Right ventricle myocardium inferior (tissue), 1 donor: ENCODE results near the gene TXNDC16. TPM values are rescaled to one million over a fixed set of nuclear protein-coding genes. Genes with fewer than 3 reads are reported as not detected.
"Not testable (repeated sequence)": the region's sequence is repeated elsewhere in the genome, so short reads cannot be mapped to it uniquely, and the experiment has no call there.

Source experiments
- ATAC-seq: fragments of 200-7000 bp; cut with Tn5 transposase; one replicate; pipeline ENCODE4 v1.9.1; 2020; ENCODE audit warnings: mild to moderate bottlenecking, moderate library complexity
- DNase-seq: peaks from one replicate; pipeline ENCODE4 v3.0.0; 2021; ENCODE audit errors: missing footprints
- intact Hi-C: fragments of 100-400 bp; cut with DNase I; formaldehyde crosslinking; loops from one replicate; pipeline ENCODE4 v1.11.0; 2022
- long read RNA-seq: library from polyadenylated mRNA; unstranded; transcript quantifications from one replicate; pipeline ENCODE4 v2.0.0, GENCODE V29; 2021
- total RNA-seq: library from RNA; stranded (reverse); fragmentation: NEBNext Ultra II Directional; extraction: Animal tissue kit (Norgen Biotek cat#: 25700); gene quantifications from one replicate; pipeline ENCODE4 v1.2.1, GENCODE V29; 2021
- donor health status: DM: no; HTN: yes; CAD: no; lungs with severe emphysema.

TXNDC16 gene, protein sequence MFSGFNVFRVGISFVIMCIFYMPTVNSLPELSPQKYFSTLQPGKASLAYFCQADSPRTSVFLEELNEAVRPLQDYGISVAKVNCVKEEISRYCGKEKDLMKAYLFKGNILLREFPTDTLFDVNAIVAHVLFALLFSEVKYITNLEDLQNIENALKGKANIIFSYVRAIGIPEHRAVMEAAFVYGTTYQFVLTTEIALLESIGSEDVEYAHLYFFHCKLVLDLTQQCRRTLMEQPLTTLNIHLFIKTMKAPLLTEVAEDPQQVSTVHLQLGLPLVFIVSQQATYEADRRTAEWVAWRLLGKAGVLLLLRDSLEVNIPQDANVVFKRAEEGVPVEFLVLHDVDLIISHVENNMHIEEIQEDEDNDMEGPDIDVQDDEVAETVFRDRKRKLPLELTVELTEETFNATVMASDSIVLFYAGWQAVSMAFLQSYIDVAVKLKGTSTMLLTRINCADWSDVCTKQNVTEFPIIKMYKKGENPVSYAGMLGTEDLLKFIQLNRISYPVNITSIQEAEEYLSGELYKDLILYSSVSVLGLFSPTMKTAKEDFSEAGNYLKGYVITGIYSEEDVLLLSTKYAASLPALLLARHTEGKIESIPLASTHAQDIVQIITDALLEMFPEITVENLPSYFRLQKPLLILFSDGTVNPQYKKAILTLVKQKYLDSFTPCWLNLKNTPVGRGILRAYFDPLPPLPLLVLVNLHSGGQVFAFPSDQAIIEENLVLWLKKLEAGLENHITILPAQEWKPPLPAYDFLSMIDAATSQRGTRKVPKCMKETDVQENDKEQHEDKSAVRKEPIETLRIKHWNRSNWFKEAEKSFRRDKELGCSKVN
- total RNA-seq = 3.4 TPM
- long read RNA-seq, full-length matches to known transcripts = 1 of 1 reads
- long read RNA-seq, partial matches to known transcripts = 0 of 1 reads
- long read RNA-seq, other reads (novel, unspliced or antisense) = 0 of 1 reads

DNA sequence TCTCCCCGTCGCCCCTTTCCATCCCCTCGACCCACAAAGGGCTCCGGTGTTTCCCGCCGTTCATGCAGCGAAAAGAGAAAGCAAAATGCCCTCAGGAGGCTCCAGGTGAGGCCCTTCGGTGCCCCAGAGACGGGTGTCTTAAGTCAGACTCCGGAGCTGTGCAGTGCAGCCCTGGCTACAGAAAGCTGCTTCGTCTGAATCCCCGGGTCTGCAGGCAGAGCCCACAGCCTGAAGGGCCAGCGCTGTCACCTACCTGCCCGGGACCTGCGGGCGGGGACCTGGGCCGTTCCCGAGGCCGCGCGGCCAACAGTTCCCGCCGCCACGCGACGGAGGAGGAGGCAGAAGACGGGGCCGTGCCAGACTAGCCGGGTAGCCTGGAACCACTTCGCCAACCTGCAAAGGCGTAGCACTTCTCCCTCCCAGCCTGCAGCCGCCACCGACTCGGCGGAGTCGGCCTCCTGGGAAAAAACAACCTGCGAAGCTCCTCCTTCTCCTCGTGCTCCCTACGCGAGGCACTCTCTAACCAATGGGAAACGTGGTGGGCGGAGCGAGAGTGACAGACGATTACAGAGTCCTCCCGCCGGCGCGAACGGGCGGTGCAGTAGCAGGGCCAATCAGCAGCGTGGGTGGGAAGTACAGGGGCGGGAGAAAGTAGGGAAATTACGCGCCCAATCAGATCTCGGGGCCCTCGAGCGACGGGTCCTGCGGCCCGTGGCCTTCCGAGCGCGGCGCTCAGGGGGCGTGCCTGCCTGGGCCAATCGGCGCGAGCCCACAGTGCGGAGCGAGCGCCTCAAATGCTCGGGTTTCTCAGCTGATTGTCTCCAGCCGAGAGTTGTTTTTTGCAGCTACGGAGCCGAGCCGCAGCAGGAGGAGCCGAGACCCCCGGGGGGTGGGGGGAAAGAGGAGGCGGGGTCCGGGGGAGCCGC is at the start of gene TXNDC16, which contains the start of gene GPR137C:
Gene TXNDC16 (minus strand): TSS at position 443 of the 926 bp plus-strand sequence. CDS start 8,948 bp downstream, outside the sequence.
Gene GPR137C (plus strand): TSS at position 774 of the 926 bp plus-strand sequence. CDS start 312 bp downstream, outside the sequence.
- intact Hi-C loops = loop anchor here (5.0 kb wide), 1 partner anchor 155 kb away; the partner anchor contains the start of gene PSMC6
- ATAC-seq (peak; percentile 99), DNase-seq (peak; percentile 100)

DNA sequence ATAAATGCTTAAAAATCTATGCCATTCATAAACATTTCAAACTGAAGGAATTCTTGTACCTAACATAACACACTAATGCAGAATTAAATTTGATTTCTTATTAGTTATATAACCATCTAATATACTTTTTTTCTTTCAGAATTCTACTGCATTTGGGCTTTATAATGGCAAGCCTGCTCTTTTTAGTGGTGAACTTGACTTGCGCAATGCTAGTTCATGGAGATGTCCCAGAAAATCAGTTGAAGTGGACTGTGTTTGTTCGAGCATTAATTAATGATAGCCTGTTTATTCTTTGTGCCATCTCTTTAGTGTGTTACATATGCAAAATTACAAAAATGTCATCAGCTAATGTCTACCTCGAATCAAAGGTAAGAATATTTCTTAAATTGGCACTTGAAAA is 47.7 kb upstream of the TXNDC16 start:
- intact Hi-C loops = no loop called here
- DNase-seq = no peak
- ATAC-seq = no peak

DNA sequence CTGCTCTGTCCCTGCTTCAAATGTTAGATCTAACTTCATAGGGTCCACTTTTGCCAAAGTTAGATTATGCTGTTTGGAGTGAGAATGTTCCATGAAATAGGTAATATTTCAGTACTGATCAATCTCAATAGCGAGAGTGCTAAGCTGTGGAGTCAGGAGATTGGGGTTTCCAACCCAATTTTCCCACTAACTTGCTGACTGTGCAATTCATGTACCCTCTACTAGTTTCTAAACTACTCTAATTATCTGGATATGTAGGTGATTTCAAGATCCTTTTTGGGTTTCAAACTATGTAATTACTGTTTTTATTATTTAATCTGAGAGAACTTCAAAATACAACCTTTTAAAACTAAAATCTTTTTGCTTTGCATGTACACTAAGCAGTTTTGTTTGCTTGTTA is 46.3 kb upstream of the TXNDC16 start:
- no peak for ATAC-seq
- no peak for DNase-seq
- intact Hi-C loops = no loop called here

DNA sequence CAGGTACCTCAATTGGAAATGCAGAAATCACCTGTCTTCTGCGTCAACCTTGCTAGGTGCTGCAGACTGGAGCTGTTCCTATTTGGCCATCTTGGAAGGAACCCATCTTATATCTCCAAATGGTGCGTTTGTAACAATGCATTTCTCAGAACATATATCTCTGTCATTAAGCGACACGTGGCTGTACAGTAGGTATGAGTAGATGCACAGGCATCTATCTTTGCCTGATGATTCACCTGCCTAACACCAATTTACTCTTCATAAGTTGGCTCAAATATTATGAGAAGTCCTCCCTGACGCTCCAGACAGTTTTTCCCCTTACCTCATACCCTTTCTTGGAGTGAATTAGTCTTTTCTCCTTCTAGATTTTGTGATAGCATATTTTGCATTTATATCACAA is 44.6 kb upstream of the TXNDC16 start:
- DNase-seq (no peak), ATAC-seq (no peak)
- intact Hi-C loops = no loop called here

DNA sequence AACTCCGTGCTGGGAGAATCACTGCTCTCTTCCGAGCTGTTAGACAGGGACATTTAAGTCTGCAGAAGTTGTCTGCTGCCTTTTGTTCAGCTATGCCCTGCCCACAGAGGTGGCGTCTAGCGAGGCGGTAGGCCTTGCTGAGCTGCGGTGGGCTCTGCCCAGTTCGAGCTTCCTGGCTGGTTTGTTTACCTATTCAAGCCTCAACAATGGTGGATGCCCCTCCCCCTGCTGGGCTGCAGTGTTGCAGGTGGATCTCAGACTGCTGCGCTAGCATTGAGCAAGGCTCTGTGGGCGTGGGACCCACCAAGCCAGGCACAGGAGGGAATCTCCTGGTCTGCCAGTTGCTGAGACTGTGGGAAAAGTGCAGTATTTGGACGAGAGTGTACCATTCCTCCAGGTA is 44.0 kb upstream of the TXNDC16 start:
- ATAC-seq (no peak), DNase-seq (no peak)
- intact Hi-C loops = no loop called here

DNA sequence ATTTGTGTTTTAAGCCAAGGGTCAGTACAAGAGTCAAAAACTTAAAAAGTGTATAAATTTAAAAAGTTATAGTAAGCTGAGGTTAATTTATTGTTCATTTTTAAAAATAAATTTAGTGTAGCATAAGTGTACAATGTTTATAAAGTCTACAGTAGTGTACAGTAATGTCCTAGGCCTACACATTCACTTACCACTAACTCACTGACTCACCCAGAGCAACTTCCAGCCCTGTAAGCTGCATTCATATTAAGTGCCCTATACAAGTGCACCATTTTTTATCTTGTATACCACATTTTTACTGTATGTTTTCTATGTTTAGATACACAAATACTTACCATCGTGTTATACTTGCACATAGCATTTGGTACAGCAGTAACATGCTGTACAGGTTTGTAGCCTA is 38.0 kb upstream of the TXNDC16 start:
- intact Hi-C loops = no loop called here
- ATAC-seq (no peak), DNase-seq (no peak)

DNA sequence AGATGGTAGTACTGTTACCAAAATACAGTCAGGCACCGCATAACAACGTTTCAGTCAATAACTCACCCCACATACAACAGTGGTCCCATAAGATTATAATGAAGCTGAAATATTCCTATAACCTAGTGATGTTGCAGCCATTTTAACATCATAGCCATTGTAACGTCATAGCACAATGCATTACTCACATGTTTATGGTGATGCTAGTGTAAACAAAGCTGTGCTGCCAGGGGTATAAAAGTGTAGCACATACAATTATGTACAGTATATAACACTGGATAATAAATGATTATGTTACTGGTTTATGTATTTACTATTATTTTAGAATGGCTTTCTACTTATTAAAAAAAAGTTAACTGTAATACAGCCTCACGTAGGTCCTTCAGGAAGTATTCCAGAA is 37.3 kb upstream of the TXNDC16 start:
- DNase-seq (no peak), ATAC-seq (no peak)
- intact Hi-C loops = no loop called here

DNA sequence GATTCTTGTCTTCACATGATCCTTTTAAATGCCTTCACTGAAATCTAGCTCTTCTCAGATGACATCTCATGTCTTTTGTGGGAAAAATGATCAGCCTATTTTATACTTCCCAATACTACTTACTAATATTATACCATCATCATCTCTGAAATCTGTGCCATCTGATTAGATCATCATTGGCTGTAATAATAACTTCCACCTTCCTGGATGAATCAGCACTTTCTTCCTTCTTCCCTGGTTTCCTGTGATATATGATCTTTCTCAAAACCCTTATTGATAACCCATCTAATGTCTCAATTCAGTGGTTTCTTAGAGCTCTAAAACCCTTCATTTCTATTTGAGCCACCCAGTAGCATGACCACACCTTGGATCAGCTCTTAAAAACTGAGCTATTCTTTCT is 31.2 kb upstream of the TXNDC16 start:
- intact Hi-C loops = no loop called here
- ATAC-seq (no peak), DNase-seq (no peak)

DNA sequence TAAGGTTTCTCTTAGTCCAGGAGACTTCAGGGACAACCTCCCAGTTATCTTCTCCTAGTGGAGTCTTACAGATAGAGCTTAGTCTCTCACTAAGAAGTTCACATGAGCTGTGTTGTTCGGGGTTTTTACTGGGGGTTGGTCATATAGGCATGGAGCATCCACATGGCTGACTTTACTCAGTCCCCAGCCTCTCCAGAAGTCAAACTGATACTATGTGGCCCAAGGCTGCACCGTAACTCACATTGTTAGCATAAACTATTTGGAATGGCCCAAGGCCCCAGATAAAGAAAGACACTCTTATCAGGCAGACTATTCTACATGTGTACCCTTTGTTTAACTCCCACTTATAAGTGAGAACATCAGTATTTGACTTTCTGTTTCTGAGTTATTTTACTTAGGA is 23.6 kb upstream of the TXNDC16 start:
- DNase-seq = no peak
- intact Hi-C loops = no loop called here
- ATAC-seq = no peak

DNA sequence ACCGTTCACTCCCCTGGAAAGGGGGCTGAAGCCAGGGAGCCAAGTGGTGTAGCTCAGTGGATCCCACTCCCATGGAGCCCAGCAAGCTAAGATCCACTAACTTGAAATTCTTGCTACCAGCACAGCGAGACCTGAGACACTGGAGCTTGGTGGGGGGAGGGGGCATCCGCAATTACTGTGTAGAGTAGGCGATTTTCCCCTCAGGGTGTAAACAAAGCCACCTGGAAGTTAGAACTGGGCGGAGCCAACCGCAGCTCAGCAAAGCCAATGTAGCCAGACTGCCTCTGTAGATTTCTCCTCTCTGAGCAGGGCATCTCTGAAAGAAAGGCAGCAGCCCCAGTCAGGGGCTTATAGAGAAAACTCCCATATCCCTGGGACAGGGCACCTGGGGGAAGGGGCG is 16.1 kb upstream of the TXNDC16 start:
- DNase-seq, intact Hi-C loops, ATAC-seq: not testable (repeated sequence)

DNA sequence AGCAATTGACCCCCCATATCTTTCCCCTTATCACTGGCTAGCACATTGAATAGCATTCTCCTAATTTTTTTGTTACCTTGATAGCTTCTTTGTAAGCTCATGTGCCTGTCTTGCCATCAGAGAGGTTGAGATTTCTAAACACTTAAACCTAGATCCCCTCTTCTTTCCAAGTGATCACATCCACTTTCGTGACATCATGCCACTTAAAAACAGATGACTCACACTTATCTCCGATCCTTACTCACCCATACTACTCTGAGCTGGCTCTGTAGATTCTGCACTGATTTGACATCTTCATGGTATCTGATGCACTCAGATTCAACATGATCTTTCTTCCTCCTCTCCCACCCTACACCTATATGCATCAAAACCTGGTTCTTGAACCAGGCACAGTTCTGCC is 10.8 kb upstream of the TXNDC16 start:
- DNase-seq (no peak), ATAC-seq (no peak)
- intact Hi-C loops = no loop called here

DNA sequence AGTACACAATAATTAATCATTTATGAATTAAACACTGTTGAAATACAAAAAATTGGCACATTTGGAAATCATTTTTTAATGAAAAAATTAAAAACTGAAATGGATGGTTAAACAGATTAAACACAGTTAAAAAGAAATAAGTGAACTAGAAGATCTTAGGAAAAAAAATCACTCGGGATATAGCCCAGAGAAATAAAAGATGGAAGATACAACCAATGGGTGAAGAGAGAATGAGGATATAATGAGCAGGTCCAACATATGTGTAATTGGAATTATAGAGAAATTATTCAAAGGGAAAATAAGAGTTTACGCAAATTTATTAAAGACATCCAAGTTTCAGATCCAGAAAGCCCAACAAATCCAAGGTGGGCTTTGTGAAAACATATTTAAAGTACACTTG is 6.4 kb upstream of the TXNDC16 start:
- no peak for DNase-seq
- intact Hi-C loops = no loop called here
- ATAC-seq = no peak

DNA sequence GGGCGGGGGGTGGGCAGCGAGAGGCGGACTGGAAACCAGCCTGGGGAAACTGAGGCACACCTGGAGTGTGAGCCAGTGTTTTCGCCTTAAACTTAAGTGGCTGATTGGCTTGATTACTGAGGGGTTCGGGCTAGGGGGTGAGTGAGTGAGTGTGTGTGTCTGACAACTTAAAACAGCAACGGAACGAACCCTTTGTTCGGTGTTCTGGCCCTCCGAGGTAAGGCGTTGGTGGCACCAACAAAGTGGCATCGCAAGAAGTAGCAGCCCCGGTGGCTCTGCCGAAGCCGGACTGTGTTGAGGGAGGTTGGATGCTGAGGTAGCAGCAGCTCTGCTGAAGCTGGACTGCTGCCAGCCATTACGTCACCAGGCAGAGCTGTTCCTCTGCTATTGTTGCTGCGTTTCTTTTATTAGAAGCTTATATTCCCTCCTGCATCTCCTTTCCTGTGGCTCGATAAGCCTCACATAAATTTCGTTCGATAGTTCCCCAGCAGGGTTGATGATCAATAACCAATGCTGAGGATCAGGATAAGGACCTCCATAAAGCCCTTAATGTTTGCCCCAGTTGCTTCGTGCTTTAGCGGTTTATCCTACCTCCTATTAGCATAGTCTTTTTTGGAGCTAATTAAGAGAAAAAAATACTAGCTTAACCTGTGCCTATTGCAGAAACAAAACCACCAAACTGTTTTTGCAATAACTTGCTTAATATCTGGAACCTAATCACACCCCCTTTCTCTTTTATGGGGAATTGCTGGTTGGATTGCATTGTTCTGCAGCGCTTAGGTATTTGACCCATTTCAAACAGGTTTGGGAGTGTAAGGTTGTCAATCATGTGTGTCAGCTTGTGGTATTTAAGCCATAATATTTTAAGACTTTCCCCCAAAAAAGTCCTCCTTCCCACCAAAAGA is 1.6 kb upstream of the TXNDC16 start:
- DNase-seq = peak; percentile 92
- intact Hi-C loops = loop anchor here (5.0 kb wide), 1 partner anchor 153 kb away; the partner anchor contains the start of gene PSMC6
- ATAC-seq = no peak

DNA sequence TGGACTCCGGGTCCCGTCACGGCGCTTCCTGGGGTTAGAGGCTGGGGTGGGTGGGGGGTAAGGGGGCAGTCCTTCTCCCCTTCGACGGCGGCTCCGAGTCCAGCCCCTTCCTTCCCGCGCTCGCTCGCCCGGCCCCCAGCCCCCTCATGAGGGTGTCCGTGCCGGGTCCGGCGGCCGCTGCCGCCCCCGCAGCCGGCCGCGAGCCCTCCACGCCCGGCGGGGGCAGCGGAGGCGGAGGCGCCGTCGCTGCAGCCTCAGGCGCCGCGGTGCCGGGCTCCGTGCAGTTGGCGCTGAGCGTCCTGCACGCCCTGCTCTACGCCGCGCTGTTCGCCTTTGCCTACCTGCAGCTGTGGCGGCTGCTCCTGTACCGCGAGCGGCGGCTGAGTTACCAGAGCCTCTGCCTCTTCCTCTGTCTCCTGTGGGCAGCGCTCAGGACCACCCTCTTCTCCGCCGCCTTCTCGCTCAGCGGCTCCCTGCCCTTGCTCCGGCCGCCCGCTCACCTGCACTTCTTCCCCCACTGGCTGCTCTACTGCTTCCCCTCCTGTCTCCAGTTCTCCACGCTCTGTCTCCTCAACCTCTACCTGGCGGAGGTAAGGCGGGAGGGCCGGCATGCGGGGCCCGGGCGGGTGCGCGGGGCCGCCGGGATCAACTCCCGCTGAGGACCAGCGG is 831 bp upstream of the TXNDC16 start:
- DNase-seq = peak; percentile 81
- ATAC-seq = peak; percentile 12
- intact Hi-C loops = loop anchor here (5.0 kb wide), 1 partner anchor 154 kb away; the partner anchor contains the start of gene PSMC6

DNA sequence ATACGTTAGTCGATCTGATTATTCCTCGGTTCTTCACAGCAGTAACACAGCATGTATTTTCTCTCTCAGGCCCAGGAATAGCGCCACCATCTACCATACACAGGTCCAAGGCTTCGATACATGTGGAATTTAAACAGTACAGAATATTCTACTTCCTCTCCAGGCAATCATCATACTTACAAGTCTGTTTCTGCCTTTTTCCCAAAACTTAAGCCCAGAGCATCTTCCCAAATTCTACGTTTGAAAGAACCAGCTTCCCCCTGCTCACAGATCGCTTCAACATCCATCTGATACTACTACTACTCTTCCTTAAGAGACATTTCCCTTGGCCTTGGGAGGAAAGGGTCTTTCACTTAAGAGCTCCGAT is 626 bp downstream of the TXNDC16 start:
- DNase-seq (no peak), ATAC-seq (no peak)
- intact Hi-C loops = loop anchor here (5.0 kb wide), 1 partner anchor 156 kb away; the partner anchor contains the start of gene PSMC6

DNA sequence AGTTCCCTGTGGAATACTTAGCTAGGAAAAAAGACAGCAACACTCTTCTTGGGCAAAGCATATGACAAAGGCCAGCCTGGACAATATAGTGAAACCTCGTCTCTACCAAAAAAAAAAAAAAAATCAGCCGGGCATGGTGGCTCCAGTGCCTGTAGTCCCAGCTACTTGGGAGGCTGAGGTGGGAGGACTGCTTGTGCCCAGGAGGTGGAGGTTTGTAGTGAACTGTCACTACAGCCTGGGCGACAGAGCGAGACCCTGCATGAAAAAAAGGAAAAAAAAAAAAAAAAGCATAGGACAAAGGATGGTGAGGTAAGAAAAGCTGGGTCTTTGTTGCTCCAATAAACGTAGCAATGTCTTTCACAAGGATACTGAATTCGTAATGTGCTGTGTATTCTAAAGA is 1.1 kb downstream of the TXNDC16 start:
- intact Hi-C loops = loop anchor here (5.0 kb wide), 1 partner anchor 156 kb away; the partner anchor contains the start of gene PSMC6
- ATAC-seq (no peak), DNase-seq (no peak)

DNA sequence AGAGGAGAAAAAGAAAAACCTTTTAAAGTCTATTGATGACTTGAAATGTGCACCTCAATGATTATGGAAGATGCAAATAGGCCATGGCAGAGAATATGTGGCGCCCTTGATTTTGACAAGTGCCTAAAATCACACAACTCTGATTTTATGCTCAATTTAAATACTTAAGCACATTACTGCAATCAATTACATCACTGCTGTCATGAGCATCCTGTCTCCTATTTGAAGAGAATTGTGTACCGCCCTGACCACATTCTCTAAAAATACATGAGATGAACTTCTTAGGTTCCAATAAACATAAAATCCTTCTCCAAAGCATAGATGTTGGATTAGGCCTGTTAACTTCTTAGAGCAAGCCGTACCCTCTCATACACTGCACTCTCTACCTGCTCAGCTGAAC is 1.6 kb downstream of the TXNDC16 start:
- DNase-seq (no peak), ATAC-seq (no peak)
- intact Hi-C loops = loop anchor here (5.0 kb wide), 1 partner anchor 157 kb away; the partner anchor contains the start of gene PSMC6
